HEK293 (cell line): ENCODE results near the gene THAP11.

Experiments
- CTCF ChIA-PET: fragments of 350-600 bp; formaldehyde crosslinking; extraction: SDS; loops from one replicate; lab custom pipeline; 2021; ENCODE audit warnings: antibody characterized with exemption; lab: Yijun Ruan, JAX
- POLR2A ChIA-PET: fragments of 300-600 bp; formaldehyde crosslinking; extraction: SDS; loops from one replicate; lab custom pipeline; 2020; ENCODE audit warnings: antibody characterized with exemption, inconsistent platforms; lab: Yijun Ruan, JAX
- H3K27ac ChIP-seq: fragments of 200-500 bp; sonication (Bioruptor generic); 2 replicates; pipeline ENCODE4 v1.5.1; 2014; ENCODE audit warnings: low read depth, low read length, control low read depth, inconsistent platforms; ENCODE audit errors: extremely low read depth
- H3K36me3 ChIP-seq, 2 experiments: fragments of 200-500 bp in 1 of 2; sonication (Bioruptor generic) in 1 of 2; 1 replicate in 1 of 2; 2 replicates in 1 of 2; pipeline ENCODE4 v1.5.1; 2014 to 2017; ENCODE audit warnings: inconsistent platforms in 2 of 2, low read length in 2 of 2; ENCODE audit not compliant: control insufficient read depth in 2 of 2, insufficient read depth in 1 of 2
- H3K4me1 ChIP-seq: fragments of 200-500 bp; sonication (Bioruptor generic); 2 replicates; pipeline ENCODE4 v1.5.1; 2014; ENCODE audit warnings: mild to moderate bottlenecking, low read length, inconsistent platforms; ENCODE audit not compliant: control insufficient read depth, insufficient read depth
- H3K4me3 ChIP-seq: 2 replicates; pipeline ENCODE4 v1.5.1; 2011; ENCODE audit warnings: low read depth, mild to moderate bottlenecking, control low read depth, low read length, moderate library complexity
- H3K9me3 ChIP-seq: fragments of 200-500 bp; sonication (Bioruptor generic); 2 replicates; pipeline ENCODE4 v1.5.1; 2014; ENCODE audit warnings: low read depth, low read length, inconsistent platforms; ENCODE audit not compliant: control insufficient read depth, insufficient read depth
- HOXA7 ChIP-seq: sonication (generic); formaldehyde crosslinking; IDR thresholded peaks from 2 replicates; pipeline ENCODE4 v1.8.1; 2022; ENCODE audit warnings: missing genetic modification reagents, borderline replicate concordance
- KLF1 ChIP-seq: fragments of 450-650 bp; formaldehyde crosslinking; IDR thresholded peaks from 2 replicates; pipeline ENCODE4 v1.5.1; 2016; ENCODE audit warnings: missing biosample characterization, missing genetic modification characterization
- PRDM1 ChIP-seq: fragments of 450-650 bp; formaldehyde crosslinking; IDR thresholded peaks from 2 replicates; pipeline ENCODE4; 2016; ENCODE audit warnings: missing biosample characterization, missing genetic modification characterization
- REPIN1 ChIP-seq: fragments of 450-650 bp; formaldehyde crosslinking; IDR thresholded peaks from 2 replicates; pipeline ENCODE4 v1.5.1; 2017; ENCODE audit warnings: missing biosample characterization, missing genetic modification characterization, low read depth
- ZBTB17 ChIP-seq: fragments of 450-650 bp; formaldehyde crosslinking; IDR thresholded peaks from 2 replicates; pipeline ENCODE4 v1.5.1; 2016; ENCODE audit warnings: missing biosample characterization, missing genetic modification characterization
- ZFHX2 ChIP-seq: fragments of 450-650 bp; formaldehyde crosslinking; conservative IDR thresholded peaks from 2 replicates; pipeline ENCODE4 v1.5.1; 2016; ENCODE audit warnings: missing biosample characterization, missing genetic modification characterization
- ZNF112 ChIP-seq: fragments of 450-650 bp; formaldehyde crosslinking; IDR thresholded peaks from 2 replicates; pipeline ENCODE4 v1.5.0; 2017; ENCODE audit warnings: missing biosample characterization, missing genetic modification characterization
- ZNF114 ChIP-seq: fragments of 450-650 bp; formaldehyde crosslinking; IDR thresholded peaks from 2 replicates; pipeline ENCODE4 v1.5.0; 2017; ENCODE audit warnings: missing biosample characterization, missing genetic modification characterization
- ZNF169 ChIP-seq: fragments of 450-650 bp; formaldehyde crosslinking; IDR thresholded peaks from 2 replicates; pipeline ENCODE4 v1.5.1; 2016; ENCODE audit warnings: missing biosample characterization, missing genetic modification characterization
- ZNF175 ChIP-seq: fragments of 450-650 bp; formaldehyde crosslinking; IDR thresholded peaks from 2 replicates; pipeline ENCODE4 v1.5.1; 2016; ENCODE audit warnings: missing biosample characterization, missing genetic modification characterization
- ZNF18 ChIP-seq: fragments of 450-650 bp; formaldehyde crosslinking; IDR thresholded peaks from 2 replicates; pipeline ENCODE4 v1.5.1; 2016; ENCODE audit warnings: missing biosample characterization, missing genetic modification characterization
- ZNF239 ChIP-seq: fragments of 450-650 bp; formaldehyde crosslinking; IDR thresholded peaks from 2 replicates; pipeline ENCODE4 v1.5.1; 2016; ENCODE audit warnings: missing biosample characterization, missing genetic modification characterization
- ZNF341 ChIP-seq: fragments of 450-650 bp; formaldehyde crosslinking; IDR thresholded peaks from 2 replicates; pipeline ENCODE4; 2016; ENCODE audit warnings: low read depth, missing biosample characterization, missing genetic modification characterization
- ZNF366 ChIP-seq: fragments of 450-650 bp; formaldehyde crosslinking; conservative IDR thresholded peaks from 2 replicates; pipeline ENCODE4 v1.5.1; 2016; ENCODE audit warnings: missing biosample characterization, missing genetic modification characterization
- ZNF37A ChIP-seq: fragments of 450-650 bp; IDR thresholded peaks from 2 replicates; pipeline ENCODE4 v1.5.1; 2018; ENCODE audit warnings: missing biosample characterization, missing genetic modification characterization
- ZNF514 ChIP-seq: fragments of 450-650 bp; formaldehyde crosslinking; IDR thresholded peaks from 2 replicates; pipeline ENCODE4 v1.5.1; 2016; ENCODE audit warnings: missing biosample characterization, missing genetic modification characterization
- ZNF560 ChIP-seq: fragments of 450-650 bp; formaldehyde crosslinking; IDR thresholded peaks from 2 replicates; pipeline ENCODE4 v1.5.1; 2017; ENCODE audit warnings: missing biosample characterization, missing genetic modification characterization, borderline replicate concordance
- ZNF629 ChIP-seq: fragments of 450-650 bp; formaldehyde crosslinking; IDR thresholded peaks from 2 replicates; pipeline ENCODE4 v1.5.1; 2017; ENCODE audit warnings: missing biosample characterization, missing genetic modification characterization
- ZNF704 ChIP-seq: fragments of 450-650 bp; formaldehyde crosslinking; IDR thresholded peaks from 2 replicates; pipeline ENCODE4 v1.5.1; 2016; ENCODE audit warnings: missing biosample characterization, missing genetic modification characterization
- ZNF76 ChIP-seq: fragments of 450-650 bp; formaldehyde crosslinking; IDR thresholded peaks from 2 replicates; pipeline ENCODE4; 2016; ENCODE audit warnings: low read depth, missing biosample characterization, missing genetic modification characterization, borderline replicate concordance
- ZNF837 ChIP-seq: fragments of 450-650 bp; formaldehyde crosslinking; IDR thresholded peaks from 2 replicates; pipeline ENCODE4 v1.5.1; 2016; ENCODE audit warnings: missing biosample characterization, missing genetic modification characterization
- ZSCAN30 ChIP-seq: fragments of 450-650 bp; IDR thresholded peaks from 2 replicates; pipeline ENCODE4 v1.5.1; 2018; ENCODE audit warnings: missing biosample characterization, mild to moderate bottlenecking, missing genetic modification characterization, moderate library complexity

THAP11 gene

GRCh38 chr16:67882374-67883145 is 40.4 kb downstream of the THAP11 start:
- no peaks in the 10 kb centered on the region for H3K9me3 ChIP-seq
- H3K36me3 ChIP-seq: peaks cover 0 to 81% of the 10 kb centered on the region in 2 experiments; a peak in 1 of 3 replicates
- no peak overlapping the region for H3K4me3 ChIP-seq
- H3K27ac ChIP-seq: no peak overlapping the region
- TF ChIP-seq ZNF341 (tag by site-specific recombination): no peak
- no peak for TF ChIP-seq ZNF175 (tag by site-specific recombination)
- no peak for TF ChIP-seq ZNF560 (tag by site-specific recombination)
- TF ChIP-seq ZNF18 (tag by site-specific recombination): no peak
- no peak for TF ChIP-seq ZNF76 (tag by site-specific recombination)
- no peak for TF ChIP-seq ZNF629 (tag by site-specific recombination)
- TF ChIP-seq KLF1 (tag by site-specific recombination): no peak
- TF ChIP-seq ZNF239 (tag by site-specific recombination): no peak
- no peak for TF ChIP-seq ZNF114 (tag by site-specific recombination)
- no peak for TF ChIP-seq HOXA7 (CRISPR knock-in tag)
- TF ChIP-seq REPIN1 (tag by site-specific recombination): no peak
- no peak for TF ChIP-seq ZNF37A
- ChIA-PET POLR2A (interaction anchor here (1.0 to 2.4 kb wide), 3 partner anchors 36 to 53 kb away, joined by 3 to 16 read pairs (median 3); partner anchors contain the start of genes CTRL and NUTF2), CTCF (interaction anchor here (0.5 to 4.2 kb wide), 16 partner anchors 8 to 556 kb away, joined by 3 to 62 read pairs (median 4); partner anchors contain the start of genes EDC4, LRRC36, PSKH1 and PSMB10)
- H3K4me1 ChIP-seq: peaks cover 3% of the 10 kb centered on the region; the same call in 1 of the 2 replicates

GRCh38 chr16:67883146-67883871 is 41.2 kb downstream of the THAP11 start:
- CTCF ChIA-PET: interaction anchor here (0.5 to 4.2 kb wide), 38 partner anchors 8 to 556 kb away, joined by 3 to 62 read pairs (median 5); partner anchors contain the start of genes EDC4, LRRC36, NUTF2 and PSKH1
- peaks cover 0 to 73% of the 10 kb centered on the region in 2 experiments; a peak in 1 of 3 replicates for H3K36me3 ChIP-seq

More at GRCh38 chr16:67883146-67883871, 41.2 kb downstream of the THAP11 start:
- TF ChIP-seq PRDM1 (tag by site-specific recombination) (0 out of 2 replicates have a peak, but pooled peaks have one; percentile 49), ZFHX2 (tag by site-specific recombination) (0 out of 2 replicates have a peak, but pooled peaks have one; percentile 27), ZNF366 (tag by site-specific recombination) (0 out of 2 replicates have a peak, but pooled peaks have one; percentile 17), ZSCAN30 (tag by site-specific recombination) (no peak), ZNF341 (tag by site-specific recombination) (no peak), ZNF112 (tag by site-specific recombination) (no peak), ZNF704 (no peak), ZNF514 (no peak), ZNF169 (tag by site-specific recombination) (no peak), ZBTB17 (tag by site-specific recombination) (no peak), ZNF837 (tag by site-specific recombination) (no peak)
- peaks cover 3% of the 10 kb centered on the region; the same call in 1 of the 2 replicates for H3K4me1 ChIP-seq
- H3K4me3 ChIP-seq: no peak overlapping the region
- no peak overlapping the region for H3K27ac ChIP-seq
- H3K9me3 ChIP-seq: no peaks in the 10 kb centered on the region
- POLR2A ChIA-PET: interaction anchor here (0.6 to 2.4 kb wide), 5 partner anchors 10 to 52 kb away, joined by 3 to 16 read pairs (median 4); partner anchors contain the start of genes EDC4, NUTF2 and PSKH1
